ENCODE results near the gene NDUFS7.

GRCh38 chr19:1362387-1363257 lies 21.1 kb upstream of the NDUFS7 start:
- no peak for TF ChIP-seq POLR2A (IDR thresholded peaks at IDR 0.05)
- no peak for TF ChIP-seq CTCF (IDR thresholded peaks at IDR 0.05)
